HG03095 (cell line): ENCODE results near the gene TIMM22.

Experiments used
- ATAC-seq: cut with Tn5 transposase; IDR thresholded peaks from one replicate; pipeline ENCODE4 v1.9.1; 2021; ENCODE audit warnings: moderate library complexity; ENCODE audit not compliant: unreplicated experiment

Gene TIMM22

GRCh38 chr17:1018547-1018946 is 21.6 kb downstream of the TIMM22 start:
- ATAC-seq, result no peak

- ATAC-seq, result no peak
Measured at GRCh38 chr17:1019451-1019850, 22.5 kb downstream of the TIMM22 start.

DNA sequence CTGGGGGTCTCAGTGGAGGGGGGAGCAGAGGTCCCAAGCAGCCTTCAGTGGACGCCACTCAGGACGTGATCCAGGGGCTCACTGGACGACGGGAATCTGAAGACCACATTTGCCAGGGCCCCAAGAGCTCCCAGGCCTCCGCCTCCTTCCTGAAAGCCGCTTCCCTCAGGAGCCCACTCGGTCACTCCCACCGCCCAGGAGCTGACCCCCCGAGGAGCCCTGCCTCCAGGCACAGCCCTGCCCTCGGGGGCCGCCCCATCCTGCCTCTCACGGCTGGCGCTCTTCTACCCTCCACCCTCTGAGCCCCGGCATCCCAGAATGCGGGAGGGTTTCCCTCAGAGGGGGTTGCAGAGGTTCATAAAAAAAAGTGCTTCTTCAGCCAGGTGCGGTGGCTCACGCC is 24.2 kb downstream of the TIMM22 start:
- ATAC-seq, result no peak

DNA sequence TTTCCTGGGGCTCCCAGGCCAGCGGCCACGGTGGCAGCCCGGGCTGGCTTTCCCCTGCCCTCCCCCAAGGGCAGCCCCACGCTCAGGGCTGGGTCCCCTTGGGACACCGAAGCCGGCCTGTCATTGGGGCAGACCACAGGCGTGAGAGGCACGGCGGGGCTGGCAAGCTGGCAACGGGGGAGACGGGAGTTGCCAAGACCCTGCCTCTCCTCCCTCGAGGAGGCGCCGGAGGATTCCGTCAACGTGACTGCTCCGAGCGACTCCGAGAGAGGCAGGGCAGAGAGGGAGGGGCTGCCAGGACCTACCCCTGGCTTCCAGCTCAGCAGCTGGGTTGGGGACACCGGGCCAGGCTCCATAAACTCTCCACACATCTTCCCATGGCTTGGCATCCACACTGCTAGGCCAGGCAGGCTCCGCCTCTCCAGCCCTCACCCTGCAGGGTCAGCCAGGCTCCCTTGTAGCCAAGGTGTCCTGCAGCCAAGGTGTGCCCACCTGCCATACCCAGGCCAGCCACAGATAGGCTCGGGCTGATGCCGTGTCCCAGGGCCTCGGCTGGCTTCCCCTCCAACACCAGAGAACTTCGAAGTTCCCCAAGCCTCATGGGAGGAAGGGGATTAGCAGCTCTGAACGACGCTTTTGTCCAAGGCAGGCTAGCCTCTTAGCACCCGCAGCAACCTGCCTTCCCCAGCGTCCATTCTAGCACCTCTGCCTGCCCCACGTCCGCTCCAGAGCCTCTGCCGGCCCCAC is 25.5 kb downstream of the TIMM22 start:
- no peak for ATAC-seq

- ATAC-seq, result no peak
Measured at GRCh38 chr17:1024076-1024475, 27.1 kb downstream of the TIMM22 start.

GRCh38 chr17:1025733-1026598 is 29.0 kb downstream of the TIMM22 start:
- ATAC-seq, result no peak

GRCh38 chr17:1026599-1026975 is 29.7 kb downstream of the TIMM22 start:
- ATAC-seq, result no peak

- ATAC-seq, result no peak
Measured at GRCh38 chr17:1027044-1027443, 30.1 kb downstream of the TIMM22 start.

DNA sequence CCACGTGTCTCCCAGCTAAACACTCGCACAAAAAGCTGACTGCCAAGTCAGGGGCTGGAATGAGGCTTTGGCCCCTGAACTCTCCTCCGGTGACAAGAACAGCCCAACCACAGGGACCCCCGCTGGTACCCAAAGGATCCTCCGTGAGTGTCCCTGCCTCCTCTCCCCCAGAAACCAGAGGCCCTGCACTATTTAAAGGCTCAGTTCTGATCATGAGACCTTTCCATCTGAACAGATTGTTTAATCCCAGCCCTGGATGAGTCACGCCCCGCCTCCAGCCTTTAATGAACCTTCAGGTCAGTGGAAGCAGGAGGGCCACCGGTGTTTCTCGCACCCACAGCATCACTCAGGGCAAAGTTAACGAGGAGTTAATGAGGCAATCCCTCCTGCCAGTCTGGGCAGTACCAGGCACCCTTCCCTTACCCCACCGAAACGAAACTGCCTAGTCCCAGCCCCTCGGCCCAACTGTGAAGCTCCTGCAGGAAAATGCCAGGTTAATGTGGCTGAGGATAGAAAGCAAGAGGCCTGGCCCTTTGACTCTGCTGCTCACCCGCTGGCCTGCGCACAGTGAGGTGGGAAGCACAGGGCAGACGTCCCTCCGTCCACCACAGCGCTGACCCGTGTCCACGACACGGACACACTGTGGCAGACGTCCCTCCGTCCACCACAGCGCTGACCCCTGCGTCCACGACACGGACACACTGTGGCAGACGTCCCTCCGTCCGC is 32.4 kb downstream of the TIMM22 start:
- no peak for ATAC-seq

DNA sequence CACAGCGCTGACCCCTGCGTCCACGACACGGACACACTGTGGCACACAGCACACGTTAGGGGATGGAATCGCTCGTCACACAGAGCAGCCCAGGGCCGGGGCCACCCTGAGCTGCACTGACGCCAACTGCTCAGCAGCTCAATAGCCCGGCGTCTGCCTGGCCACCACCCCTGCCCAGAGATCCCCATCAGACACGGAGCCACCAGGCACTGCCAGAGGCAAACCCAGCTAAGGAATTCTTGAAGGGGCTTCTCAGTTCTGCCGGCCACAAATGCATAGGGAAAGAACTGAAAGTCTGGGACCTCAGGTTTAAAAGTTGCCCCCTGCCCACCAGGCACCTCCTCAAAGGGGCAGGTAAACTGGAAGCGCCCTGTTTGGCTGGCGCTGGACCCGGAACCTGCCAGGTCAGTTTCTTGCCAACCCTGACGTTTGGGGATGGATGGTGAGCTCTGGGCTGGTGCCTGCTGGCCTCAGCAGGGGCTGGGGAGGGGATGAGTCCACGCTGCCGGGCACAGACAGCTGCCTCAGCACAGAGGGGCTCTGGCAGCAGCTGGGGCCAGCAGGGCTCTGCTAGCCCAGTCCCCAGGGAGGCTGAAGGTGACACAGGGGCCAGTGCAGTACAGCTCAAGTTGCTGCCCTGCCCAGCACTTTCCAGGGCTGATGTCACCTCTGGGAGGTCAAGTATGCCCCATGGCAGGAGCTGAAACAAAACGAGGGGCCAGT is 33.2 kb downstream of the TIMM22 start:
- no peak for ATAC-seq

DNA sequence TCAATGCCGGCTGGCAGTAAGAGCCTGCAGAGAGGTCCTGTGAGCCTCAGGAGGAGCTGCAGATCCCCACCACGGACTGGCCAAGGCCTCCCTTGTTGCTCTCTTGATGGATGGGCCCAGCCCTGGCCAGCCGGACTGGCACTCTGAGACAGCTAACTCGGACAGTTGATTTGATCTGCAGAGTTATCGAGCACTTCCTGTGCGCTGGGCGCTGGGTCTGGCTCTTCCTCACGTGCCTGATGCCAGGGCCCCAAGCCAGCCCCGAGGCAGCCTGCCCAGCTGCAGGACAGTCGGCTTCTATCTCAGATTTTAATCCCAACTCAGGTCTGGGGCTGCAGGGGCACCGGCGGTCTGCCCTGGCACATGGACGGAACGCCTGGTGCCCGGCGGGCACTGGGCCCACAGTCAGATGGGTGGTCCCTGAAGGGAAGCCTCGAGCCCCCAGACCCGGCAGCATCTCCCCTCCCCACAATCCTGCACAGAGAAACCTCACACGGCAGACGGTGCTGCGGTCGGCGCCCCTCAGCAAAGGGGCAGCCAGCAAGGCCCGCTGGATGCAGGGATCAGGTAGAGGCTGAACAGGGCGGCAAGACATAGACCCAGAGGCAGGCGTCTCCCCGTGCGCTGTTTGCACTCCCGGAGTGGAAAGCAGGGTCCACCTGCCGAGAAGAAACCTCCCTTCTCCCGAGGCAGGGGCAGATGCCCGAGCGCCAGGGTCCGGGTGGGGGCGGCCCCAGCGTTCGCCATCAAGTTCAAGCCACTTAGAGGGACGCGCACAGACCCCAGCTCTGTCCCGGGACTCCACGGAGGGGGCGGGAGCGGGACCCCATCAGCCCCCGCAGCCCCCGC is 34.0 kb downstream of the TIMM22 start:
- no peak for ATAC-seq

DNA sequence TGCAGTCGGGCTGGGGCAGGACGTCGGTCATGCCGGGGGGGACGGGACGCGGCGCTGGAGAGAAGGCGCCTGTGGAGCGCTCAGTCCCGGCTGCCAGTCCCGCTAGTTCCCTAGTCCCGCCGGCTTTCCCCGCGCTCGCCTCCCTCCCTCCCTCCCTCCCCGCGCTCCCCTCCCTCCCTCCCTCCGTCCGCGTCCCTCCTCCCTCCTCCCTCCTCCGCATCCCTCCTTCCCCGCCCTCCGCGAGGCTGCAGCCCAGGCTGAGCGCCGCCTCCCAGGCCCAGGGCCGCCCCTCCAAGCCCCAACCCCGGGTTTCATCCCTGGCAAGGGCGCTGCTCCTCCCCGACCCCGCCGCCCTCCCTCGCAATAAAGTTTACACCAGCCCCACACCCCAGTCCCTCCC is 34.8 kb downstream of the TIMM22 start:
- no peak for ATAC-seq

DNA sequence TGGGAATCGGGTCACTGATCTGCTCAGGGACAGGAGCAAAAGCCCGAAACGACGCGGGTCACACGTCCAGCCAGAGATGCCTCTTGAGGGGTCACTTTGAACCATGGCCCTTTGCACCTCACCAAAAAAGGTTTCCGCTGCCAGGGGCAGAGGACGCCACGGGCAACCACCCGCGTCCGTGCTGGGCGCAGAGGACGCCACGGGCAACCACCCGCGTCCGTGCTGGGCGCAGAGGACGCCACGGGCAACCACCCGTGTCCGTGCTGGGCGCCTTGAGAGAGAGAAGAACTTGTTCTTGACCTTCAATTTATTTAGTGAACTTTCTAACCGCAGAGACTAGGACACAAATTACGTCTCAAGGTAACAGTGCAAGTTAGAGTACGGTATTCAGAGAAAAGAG is 35.5 kb downstream of the TIMM22 start:
- no peak for ATAC-seq

GRCh38 chr17:1033503-1033902 is 36.6 kb downstream of the TIMM22 start:
- ATAC-seq, result no peak

- ATAC-seq, result no peak
Measured at GRCh38 chr17:1034652-1035210, 37.8 kb downstream of the TIMM22 start.

DNA sequence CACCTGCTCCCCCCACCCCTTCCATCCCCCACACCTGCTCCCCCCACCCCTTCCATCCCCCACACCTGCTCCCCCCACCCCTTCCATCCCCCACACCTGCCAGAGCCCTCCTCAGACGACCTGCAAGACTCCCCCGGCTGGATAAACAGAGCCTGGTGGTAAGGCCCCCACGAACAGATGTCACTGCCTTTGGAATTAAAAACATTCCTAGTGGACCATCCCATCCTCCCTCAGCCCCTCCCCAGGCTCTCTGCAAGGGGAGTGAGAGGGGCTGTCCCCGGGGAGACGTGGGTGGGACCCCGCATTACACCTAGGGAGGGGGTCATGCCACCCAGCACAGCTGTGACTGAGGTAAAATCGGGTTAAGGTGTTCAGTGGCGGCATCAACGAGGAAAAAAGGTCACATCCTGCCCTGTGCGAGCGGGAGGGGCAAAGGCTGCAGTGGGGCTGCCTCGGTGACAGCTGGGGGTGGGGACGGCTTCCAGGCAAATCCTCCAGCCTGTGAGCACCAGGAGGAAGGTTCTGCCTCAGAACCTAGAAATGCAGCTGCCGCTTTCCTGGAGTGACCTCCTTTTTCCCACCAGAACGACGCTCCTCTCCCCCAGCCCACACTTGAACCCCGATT is 38.7 kb downstream of the TIMM22 start:
- ATAC-seq, result no peak

- no peak for ATAC-seq
Measured at GRCh38 chr17:1036171-1036844, 39.4 kb downstream of the TIMM22 start.

GRCh38 chr17:1036845-1037237 is 39.9 kb downstream of the TIMM22 start:
- ATAC-seq, result no peak
